Measurements from ENCODE around the gene POLG. TPM values are rescaled to one million over a fixed set of nuclear protein-coding genes. Genes with fewer than 3 reads are reported as not detected.

POLG gene
- total RNA-seq, 1 experiment from 2014 or later = 60.3 TPM

DNA sequence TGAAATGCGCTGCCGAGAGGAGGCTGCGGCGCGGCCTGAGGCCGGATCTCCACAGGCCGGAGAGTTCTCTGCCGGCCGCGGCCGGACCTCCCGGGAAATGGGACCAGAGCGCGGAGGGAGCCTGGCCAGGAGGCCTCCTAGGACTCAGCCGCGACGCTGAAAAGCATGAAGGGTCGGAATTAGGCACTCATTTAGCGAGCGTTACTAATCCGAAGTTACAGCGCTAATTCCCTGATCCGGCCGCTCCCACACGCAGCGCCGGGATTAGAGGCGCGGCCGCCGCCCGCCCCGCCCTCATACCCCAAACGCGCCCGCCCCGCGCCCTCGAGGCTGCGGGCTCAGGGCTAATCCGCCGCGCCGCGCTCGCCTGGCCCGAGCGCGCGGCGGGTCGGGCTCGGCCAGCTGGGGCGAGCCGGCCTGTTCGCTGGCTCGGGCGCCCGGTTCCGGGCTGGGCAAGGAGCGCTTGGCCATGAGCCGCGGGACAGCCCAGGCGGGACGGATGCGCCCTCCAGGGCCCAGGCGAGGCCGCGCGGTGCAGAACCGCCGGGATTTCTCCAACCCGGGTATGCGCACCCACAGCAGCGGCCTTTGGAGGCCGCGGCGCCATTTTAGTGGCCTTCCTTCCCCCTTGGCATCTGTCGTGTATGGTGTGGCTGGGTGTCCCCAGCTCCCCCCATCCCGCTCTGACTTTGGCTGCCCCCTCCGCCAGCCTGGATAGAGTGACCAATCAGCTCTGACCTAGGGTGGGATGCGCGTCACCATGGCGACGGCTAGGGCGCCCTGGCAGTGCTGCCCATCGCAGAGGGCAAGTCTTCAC, 36.8 kb upstream of the POLG start:
- Mint-ChIP-seq H3K27ac (no peak overlapping the region), H3K27me3 (ENCODE audit: low read depth) (peaks cover 98% of the 10 kb centered on the region), H3K9me3 (peaks cover under 1 to 5% of the 10 kb centered on the region in 2 experiments; a peak in 2 of 5 replicates), H3K36me3 (ENCODE audit: insufficient read depth in 1 of 3, low read depth in 3 of 3) (no peaks in the 10 kb centered on the region), H3K4me3 (peak overlapping the region in 1 of 2 experiments; percentile 76; a peak in 3 of 5 replicates), H3K4me1 (peaks cover 29 to 57% of the 10 kb centered on the region in 2 experiments)
- Histone ChIP-seq H2AK5ac (ENCODE audit: insufficient read length, low read length) (no peak overlapping the region), H3K9me3 (ENCODE audit: control insufficient read depth, low read depth, low read length) (no peaks in the 10 kb centered on the region), H4K5ac (ENCODE audit: insufficient read length, low read depth, low read length) (no peak overlapping the region), H3K79me2 (ENCODE audit: insufficient read depth, low read length) (no peaks in the 10 kb centered on the region), H3K9ac (ENCODE audit: extremely low read depth, insufficient read length, low read length) (no peak overlapping the region), H2AFZ (ENCODE audit: low read length) (no peak overlapping the region), H3K23me2 (ENCODE audit: insufficient read length, low read depth, low read length, poor library complexity, severe bottlenecking) (no peaks in the 10 kb centered on the region), H3K4me2 (ENCODE audit: insufficient read depth, insufficient read length, low read length) (peak overlapping the region; percentile 28), H2BK20ac (ENCODE audit: low read depth, low read length, poor library complexity, severe bottlenecking) (no peak overlapping the region), H4K91ac (ENCODE audit: insufficient read length, low read depth, low read length) (no peak overlapping the region), H3K4ac (ENCODE audit: low read depth, low read length) (no peak overlapping the region), H3K4me1 (ENCODE audit: insufficient read depth, low read length) (no peaks in the 10 kb centered on the region; the same call in 1 of the 2 replicates), H3K14ac (ENCODE audit: insufficient read depth, low read length) (no peak overlapping the region), H3K18ac (ENCODE audit: insufficient read length, low read depth, low read length) (no peak overlapping the region), H3K56ac (ENCODE audit: insufficient read length, low read depth, low read length) (no peak overlapping the region), H3T11ph (ENCODE audit: low read length) (no peak overlapping the region), H2BK15ac (ENCODE audit: low read depth, low read length) (no peak overlapping the region), H3K23ac (ENCODE audit: insufficient read length, low read depth, low read length) (no peak overlapping the region), H4K8ac (replicated peaks; ENCODE audit: insufficient read length, low read depth, low read length) (no peak overlapping the region), H3K79me1 (ENCODE audit: insufficient read depth, low read depth, low read length, poor library complexity, severe bottlenecking) (no peaks in the 10 kb centered on the region), H3K27ac (ENCODE audit: insufficient read length, low read depth, low read length) (no peak overlapping the region), H2BK120ac (ENCODE audit: low read depth, low read length, poor library complexity, severe bottlenecking) (no peak overlapping the region), H2BK12ac (ENCODE audit: insufficient read length, low read depth, low read length) (no peak overlapping the region), H4K20me1 (ENCODE audit: control insufficient read depth, insufficient read depth, insufficient read length) (no peaks in the 10 kb centered on the region), H2BK5ac (ENCODE audit: insufficient read length, low read length) (no peak overlapping the region), H3K27me3 (ENCODE audit: insufficient read depth, low read length) (peaks cover 96% of the 10 kb centered on the region)
- DNase-seq = peak; percentile 47
- no peak for TF ChIP-seq CTCF (conservative IDR thresholded peaks at IDR 0.05)
- WGBS (ENCODE audit: extremely low coverage, insufficient read length, low lambda C conversion rate) = no CpG with 5 or more reads among the region's 87 CpGs
